ENCODE data around the gene BMERB1. TPM values are rescaled to one million over a fixed set of nuclear protein-coding genes. Genes with fewer than 3 reads are reported as not detected.
A peak's percentile ranks its signal among the peaks of the same experiment; 100 is the strongest.
"Not testable (repeated sequence)": the region's sequence is repeated elsewhere in the genome, so short reads cannot be mapped to it uniquely, and the experiment has no call there.

BMERB1 gene
- total RNA-seq, 1 experiment from 2014 or later = 29.1 TPM

DNA sequence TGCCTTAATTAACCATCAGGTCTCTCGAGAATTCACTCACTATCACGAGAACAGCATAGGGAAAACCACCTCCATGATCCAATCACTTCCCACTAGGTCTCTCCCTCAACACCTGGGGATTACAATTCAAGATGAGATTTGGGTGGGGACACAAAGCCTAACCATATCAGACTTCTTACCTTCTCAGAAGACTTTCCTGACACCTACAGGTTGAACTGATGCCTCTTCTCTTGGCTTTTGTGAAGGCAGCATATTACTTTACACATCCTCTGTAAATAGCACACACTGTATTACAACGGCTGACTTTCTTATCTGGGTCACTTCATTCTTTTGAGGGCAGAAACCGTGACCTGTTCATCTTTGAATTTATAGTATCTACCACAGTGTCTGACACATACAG, 23.6 kb downstream of the BMERB1 start:
- H3K27me3 ChIP-seq (replicated peaks) = no peaks in the 10 kb centered on the region
- no peaks in the 10 kb centered on the region for H3K36me3 ChIP-seq
- no peak overlapping the region for H3K4me3 ChIP-seq
- no peak for DNase-seq (ENCODE audit: low read depth in 1 of 2, low spot score in 2 of 2)
- no peaks in the 10 kb centered on the region for H3K9me3 ChIP-seq (replicated peaks)
- peaks cover 3% of the 10 kb centered on the region; the same call in 1 of the 2 replicates for H3K4me1 ChIP-seq (replicated peaks)
- no peak overlapping the region for H3K27ac ChIP-seq

DNA sequence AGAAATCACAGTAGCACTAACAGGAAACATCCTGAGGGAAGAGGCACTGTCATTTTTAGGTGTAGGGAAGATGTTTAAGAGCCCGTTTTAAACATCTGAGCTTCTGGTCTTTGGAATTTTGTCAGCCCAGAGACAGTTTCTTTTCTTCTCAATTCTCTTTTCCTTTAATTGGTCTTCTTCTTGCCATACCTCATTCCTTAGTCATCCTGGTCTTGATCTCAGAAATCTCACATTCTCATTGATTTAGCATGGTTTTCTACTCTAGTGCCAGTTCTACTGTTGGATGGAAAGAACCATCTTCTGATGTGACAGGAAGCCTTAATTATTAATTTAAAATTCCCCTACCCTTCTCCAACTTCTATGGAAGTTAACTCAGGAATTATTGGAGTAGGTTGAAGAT, 25.4 kb downstream of the BMERB1 start:
- Histone ChIP-seq H3K36me3 (no peaks in the 10 kb centered on the region), H3K4me3 (no peak overlapping the region), H3K9me3 (replicated peaks) (no peaks in the 10 kb centered on the region), H3K27me3 (replicated peaks) (no peaks in the 10 kb centered on the region), H3K4me1 (replicated peaks) (peaks cover 14% of the 10 kb centered on the region), H3K27ac (no peak overlapping the region)
- DNase-seq (ENCODE audit: low read depth in 1 of 2, low spot score in 2 of 2) = no peak

DNA sequence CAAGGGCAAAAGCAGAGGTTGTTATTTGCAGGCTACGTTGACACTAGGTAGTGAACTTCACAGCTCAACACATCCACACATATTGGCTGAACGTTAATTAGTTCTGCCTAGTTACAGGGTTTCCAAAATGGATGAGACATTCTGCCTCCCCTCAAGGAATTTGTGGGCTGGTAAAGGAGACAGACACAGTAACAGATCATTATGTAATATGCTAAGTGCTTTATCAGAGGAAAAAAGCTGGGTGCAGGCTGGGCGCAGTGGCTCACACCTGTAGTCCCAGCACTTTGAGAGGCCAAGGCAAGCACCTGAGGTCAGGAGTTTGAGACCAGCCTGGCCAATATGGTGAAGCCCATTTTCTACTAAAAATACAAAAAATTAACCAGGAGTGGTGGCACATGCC, 26.2 kb downstream of the BMERB1 start:
- DNase-seq (ENCODE audit: low read depth in 1 of 2, low spot score in 2 of 2) = no peak
- Histone ChIP-seq H3K4me1 (replicated peaks) (peaks cover 16% of the 10 kb centered on the region), H3K4me3 (no peak overlapping the region), H3K27ac (no peak overlapping the region), H3K9me3 (replicated peaks) (no peaks in the 10 kb centered on the region), H3K36me3 (no peaks in the 10 kb centered on the region), H3K27me3 (replicated peaks) (no peaks in the 10 kb centered on the region)

DNA sequence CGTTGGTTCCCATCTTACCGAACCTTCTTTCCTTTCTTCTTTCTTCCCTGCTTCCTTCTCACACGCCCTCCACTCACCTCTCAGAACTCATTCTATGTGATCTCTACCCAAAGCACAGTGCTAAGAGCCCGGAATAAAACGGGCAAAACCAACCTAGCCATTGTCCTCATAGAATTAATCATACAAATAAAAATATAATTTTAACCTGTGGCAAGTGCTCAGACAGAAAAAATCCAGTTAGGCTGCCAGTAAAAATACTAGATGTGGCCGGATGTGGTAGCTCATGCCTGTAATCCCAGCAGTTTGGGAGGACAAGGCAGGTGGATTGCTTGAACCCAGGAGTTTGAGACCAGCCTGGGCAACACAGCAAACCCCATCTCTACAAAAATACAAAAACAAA, 27.0 kb downstream of the BMERB1 start:
- no peaks in the 10 kb centered on the region for H3K27me3 ChIP-seq (replicated peaks)
- no peak overlapping the region for H3K4me3 ChIP-seq
- H3K27ac ChIP-seq = no peak overlapping the region
- no peaks in the 10 kb centered on the region for H3K36me3 ChIP-seq
- peaks cover 16% of the 10 kb centered on the region for H3K4me1 ChIP-seq (replicated peaks)
- no peaks in the 10 kb centered on the region for H3K9me3 ChIP-seq (replicated peaks)
- DNase-seq (ENCODE audit: low read depth in 1 of 2, low spot score in 2 of 2) = no peak

DNA sequence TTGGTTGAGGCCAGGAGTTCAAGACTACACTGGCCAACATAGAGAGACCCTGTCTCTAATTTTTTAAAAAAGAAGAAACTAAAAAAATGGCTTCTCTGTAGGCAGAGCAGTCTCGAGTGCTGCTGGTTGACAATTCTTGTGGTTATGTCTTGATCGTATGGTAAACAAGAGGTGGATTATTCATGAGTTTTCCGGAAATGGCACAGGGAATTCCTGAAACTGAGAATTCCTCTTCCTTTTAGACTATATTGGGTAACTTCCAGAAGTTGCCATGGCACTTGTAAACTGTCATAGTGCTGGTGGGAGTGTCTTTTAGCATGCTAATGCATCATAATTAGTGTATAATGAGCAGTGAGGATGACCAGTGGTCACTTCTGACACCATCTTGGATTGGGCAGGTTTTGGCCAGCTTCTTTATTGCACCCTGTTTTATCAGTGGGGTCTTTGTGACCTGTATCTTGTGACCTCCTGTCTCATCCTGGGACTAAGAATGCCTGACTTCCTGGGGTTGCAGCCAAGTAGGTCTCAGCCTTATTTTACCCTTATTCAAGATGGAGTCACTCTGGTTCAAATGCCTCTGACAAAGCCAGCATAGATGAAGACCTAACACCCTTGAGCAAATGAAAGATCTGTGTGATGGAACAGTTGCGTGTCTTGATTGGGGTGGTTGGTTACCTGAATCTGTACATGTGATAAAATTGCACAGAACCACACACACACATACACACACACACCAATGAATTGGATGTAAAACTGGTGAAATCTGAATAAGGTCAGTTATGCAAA, 30.2 kb downstream of the BMERB1 start:
- H3K27ac ChIP-seq = peak overlapping the region; percentile 55
- H3K9me3 ChIP-seq (replicated peaks) = no peaks in the 10 kb centered on the region
- peak in 1 of 2 experiments; percentile 58 for DNase-seq (ENCODE audit: low read depth in 1 of 2, low spot score in 2 of 2)
- H3K4me1 ChIP-seq (replicated peaks) = peaks cover 14% of the 10 kb centered on the region
- H3K4me3 ChIP-seq = no peak overlapping the region
- no peaks in the 10 kb centered on the region for H3K36me3 ChIP-seq
- no peaks in the 10 kb centered on the region for H3K27me3 ChIP-seq (replicated peaks)

DNA sequence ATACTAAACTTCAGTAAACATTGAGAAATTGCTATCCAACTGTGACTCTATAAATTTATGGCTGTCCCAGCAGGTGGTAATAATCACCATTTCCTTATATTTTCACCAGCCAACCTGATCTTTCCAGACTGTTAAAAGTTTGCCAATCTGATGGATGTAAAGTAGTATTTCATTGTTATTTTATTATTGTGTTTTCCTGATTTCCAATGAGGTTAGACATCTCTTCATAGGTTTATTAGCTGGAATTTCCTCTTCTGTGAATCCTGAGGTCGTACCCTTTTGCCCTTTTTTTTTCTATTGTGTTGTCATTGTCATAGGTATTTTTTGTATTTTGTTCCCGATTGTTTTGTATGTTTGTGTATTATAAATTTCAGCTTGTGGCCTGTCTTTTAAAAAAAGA, 31.7 kb downstream of the BMERB1 start:
- no peak for DNase-seq (ENCODE audit: low read depth in 1 of 2, low spot score in 2 of 2)
- peaks cover 12% of the 10 kb centered on the region for H3K4me1 ChIP-seq (replicated peaks)

DNA sequence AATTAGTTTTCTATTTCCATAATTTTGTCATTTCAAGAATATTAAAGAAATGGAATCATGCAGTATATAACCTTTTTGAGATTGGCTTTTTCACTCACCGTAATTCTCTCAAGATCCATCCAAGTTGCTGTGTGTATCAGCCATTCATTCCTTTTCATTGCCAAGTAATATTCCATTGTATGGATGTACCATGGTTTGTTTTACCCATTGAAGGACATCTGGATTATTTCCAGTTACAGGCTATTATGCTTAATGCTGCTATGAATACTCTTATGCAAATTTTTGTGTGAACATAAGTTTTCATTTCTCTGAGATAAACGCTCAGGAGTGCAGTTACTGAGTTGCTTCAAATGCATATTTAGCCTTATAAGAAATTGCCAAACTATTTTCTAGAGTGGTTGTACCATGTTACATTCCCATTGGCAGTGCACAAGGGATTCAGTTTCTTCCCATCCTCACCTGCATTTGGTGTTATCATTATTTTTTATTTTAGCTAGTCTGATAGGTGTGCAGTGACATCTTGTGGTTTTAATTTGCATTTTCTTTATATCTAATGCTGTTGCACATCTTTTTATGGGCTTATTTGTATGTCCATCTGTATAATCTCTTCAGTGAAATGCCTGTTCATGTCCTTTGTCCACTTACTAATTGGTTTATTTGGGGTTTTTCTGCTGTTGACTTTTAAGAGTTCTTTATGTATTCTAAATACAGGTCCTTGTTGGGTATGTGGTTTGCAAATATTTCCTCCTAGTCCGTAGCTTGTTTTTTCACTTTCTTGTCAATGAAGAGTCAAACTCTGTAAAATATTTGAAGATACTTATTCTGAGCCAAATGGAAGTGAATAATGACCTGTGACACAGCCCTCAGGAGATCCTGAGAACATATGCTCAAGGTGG, 32.7 kb downstream of the BMERB1 start:
- Histone ChIP-seq H3K36me3 (no peaks in the 10 kb centered on the region), H3K27ac (no peak overlapping the region), H3K4me1 (replicated peaks) (peaks cover 12% of the 10 kb centered on the region), H3K4me3 (no peak overlapping the region), H3K27me3 (replicated peaks) (no peaks in the 10 kb centered on the region), H3K9me3 (replicated peaks) (no peaks in the 10 kb centered on the region)
- peak in 1 of 2 experiments; percentile 27 for DNase-seq (ENCODE audit: low read depth in 1 of 2, low spot score in 2 of 2)

More for the DNA sequence above, 31.7 kb downstream of the BMERB1 start:
- H3K27ac ChIP-seq = no peak overlapping the region
- H3K4me3 ChIP-seq = no peak overlapping the region
- no peaks in the 10 kb centered on the region for H3K36me3 ChIP-seq
- H3K27me3 ChIP-seq (replicated peaks) = no peaks in the 10 kb centered on the region
- H3K9me3 ChIP-seq (replicated peaks) = no peaks in the 10 kb centered on the region

DNA sequence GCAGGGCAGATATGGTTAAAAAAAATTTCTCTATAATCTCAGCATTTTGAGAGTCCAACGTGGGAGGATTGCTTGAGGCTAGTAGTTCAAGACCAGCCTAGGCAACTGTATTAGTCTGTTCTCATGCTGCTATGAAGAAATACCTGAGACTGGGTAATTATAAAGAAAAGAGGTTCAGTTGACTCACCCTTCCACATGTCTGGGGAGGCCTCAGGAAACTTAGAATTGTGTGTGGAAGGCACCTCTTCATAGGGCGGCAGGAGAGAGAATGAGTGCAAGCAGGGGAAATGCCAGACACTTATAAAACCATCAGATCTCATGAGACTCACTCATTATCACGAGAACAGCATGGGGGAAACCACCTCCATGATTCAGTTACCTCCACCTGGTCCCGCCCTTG, 42.6 kb downstream of the BMERB1 start:
- H3K4me1 ChIP-seq (replicated peaks); H3K4me3 ChIP-seq; H3K9me3 ChIP-seq (replicated peaks); H3K27me3 ChIP-seq (replicated peaks); DNase-seq (ENCODE audit: low read depth in 1 of 2, low spot score in 2 of 2); H3K27ac ChIP-seq; H3K36me3 ChIP-seq: not testable (repeated sequence)

DNA sequence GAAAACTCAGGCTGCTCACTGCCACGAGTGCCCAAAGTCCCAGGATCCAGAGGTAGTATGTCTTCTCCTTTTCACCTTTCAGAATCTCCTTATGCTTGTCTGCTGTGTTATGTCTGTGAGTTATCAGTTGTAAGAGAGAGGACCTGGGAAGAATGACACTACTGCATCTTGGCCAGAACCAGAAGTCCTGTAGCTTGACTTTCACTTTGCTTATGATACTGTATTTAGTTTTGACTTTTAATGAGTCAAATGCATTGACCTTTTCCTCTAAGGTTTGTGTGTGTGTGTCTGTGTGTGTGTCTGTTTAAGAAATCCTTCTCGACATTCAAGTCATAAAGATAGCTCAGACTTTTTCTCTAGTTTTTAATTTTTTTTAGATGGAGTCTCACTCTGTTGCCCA, 43.4 kb downstream of the BMERB1 start:
- Histone ChIP-seq H3K4me1 (replicated peaks) (peaks cover 11% of the 10 kb centered on the region), H3K27ac (no peak overlapping the region), H3K9me3 (replicated peaks) (peaks cover 8% of the 10 kb centered on the region; the same call in 1 of the 2 replicates), H3K4me3 (no peak overlapping the region), H3K36me3 (peaks cover 8% of the 10 kb centered on the region; the same call in 1 of the 2 replicates), H3K27me3 (replicated peaks) (no peaks in the 10 kb centered on the region)
- DNase-seq (ENCODE audit: low read depth in 1 of 2, low spot score in 2 of 2) = no peak

DNA sequence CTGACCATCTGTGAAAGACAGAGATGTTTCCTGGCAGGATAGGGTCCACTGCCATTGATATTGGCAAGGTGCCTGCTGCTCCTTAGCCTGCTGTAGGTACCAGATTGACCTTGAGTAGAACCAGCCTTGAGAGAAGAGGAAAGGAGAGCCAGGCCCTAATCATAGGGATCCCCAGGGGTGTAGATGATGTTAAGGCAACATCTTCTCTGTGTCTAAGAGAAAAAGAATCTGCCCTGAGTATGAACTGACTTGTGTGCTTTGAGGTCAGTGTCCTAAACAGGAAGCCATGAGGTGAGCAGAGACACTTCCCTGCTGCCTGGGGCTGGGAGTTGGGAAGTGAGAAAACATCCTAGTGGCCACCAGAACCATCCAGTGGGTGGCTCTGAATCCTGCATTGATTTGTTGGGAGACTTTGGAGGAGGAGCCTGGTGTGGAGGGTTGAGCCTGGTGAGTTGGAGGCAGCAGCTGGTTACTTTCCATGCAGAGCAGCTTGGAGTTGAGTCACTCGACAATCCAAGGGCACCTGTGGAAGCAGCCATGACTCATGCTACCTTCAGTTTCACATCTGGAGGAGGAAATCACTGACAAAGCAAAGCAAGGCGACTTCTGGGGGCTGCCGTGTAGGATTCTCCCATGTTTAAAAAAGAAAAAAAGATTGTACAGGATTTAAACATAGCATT, 47.8 kb downstream of the BMERB1 start:
- peaks cover 11% of the 10 kb centered on the region for H3K4me1 ChIP-seq (replicated peaks)
- no peaks in the 10 kb centered on the region for H3K27me3 ChIP-seq (replicated peaks)
- no peaks in the 10 kb centered on the region for H3K36me3 ChIP-seq
- H3K4me3 ChIP-seq = no peak overlapping the region
- H3K9me3 ChIP-seq (replicated peaks) = no peaks in the 10 kb centered on the region
- DNase-seq (ENCODE audit: low read depth in 1 of 2, low spot score in 2 of 2) = peak; percentile 71 to 80
- H3K27ac ChIP-seq = no peak overlapping the region

DNA sequence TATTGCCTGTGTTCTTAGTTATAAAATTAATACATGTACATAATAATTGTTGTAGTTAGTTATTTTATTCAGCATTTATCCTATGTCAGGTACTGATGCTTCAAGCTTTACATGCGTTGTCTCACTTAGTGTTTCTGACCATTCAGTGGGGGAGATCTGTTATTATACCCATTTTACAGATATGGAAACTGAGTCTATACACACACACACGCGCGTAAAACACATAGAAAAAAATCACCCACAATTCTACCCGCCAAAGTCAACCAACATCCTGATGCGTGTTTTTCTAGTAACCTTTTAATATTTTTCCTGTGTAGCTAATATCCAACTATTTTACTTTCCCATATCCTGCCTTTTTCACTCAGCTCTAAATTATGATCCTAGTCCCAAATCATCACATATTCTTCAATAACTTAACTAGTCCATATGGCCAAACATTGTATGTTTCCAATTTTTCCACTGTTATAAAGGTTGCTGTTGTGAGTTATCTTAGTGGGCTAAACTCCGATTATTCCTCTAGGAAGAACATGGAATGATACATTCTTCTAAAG, 48.4 kb downstream of the BMERB1 start:
- Histone ChIP-seq H3K36me3 (no peaks in the 10 kb centered on the region), H3K27ac (no peak overlapping the region), H3K27me3 (replicated peaks) (no peaks in the 10 kb centered on the region), H3K4me3 (no peak overlapping the region), H3K9me3 (replicated peaks) (no peaks in the 10 kb centered on the region), H3K4me1 (replicated peaks) (peaks cover 16% of the 10 kb centered on the region)
- DNase-seq (ENCODE audit: low read depth in 1 of 2, low spot score in 2 of 2) = no peak

DNA sequence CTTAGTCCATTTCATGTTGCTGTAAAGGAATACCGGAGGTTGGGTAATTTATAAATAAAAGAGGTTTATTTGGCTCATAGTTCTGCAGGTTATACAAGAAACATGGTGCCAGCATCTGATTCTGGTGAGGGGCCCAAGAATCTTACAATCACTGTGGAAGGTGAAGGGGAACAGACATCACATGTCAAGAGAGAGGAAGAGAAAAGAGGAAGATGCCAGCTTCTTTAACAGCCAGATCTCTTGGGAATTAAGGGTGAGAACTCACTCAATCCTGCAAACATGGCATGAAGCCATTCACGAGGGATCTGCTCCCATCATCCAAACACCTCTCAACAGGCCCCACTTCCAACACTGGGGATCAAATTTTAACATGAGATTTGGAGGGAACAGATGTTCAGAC, 49.5 kb downstream of the BMERB1 start:
- peaks cover 20% of the 10 kb centered on the region for H3K4me1 ChIP-seq (replicated peaks)
- H3K36me3 ChIP-seq = no peaks in the 10 kb centered on the region
- H3K9me3 ChIP-seq (replicated peaks) = no peaks in the 10 kb centered on the region
- H3K4me3 ChIP-seq = no peak overlapping the region
- H3K27ac ChIP-seq = no peak overlapping the region
- DNase-seq (ENCODE audit: low read depth in 1 of 2, low spot score in 2 of 2) = no peak
- H3K27me3 ChIP-seq (replicated peaks) = no peaks in the 10 kb centered on the region

DNA sequence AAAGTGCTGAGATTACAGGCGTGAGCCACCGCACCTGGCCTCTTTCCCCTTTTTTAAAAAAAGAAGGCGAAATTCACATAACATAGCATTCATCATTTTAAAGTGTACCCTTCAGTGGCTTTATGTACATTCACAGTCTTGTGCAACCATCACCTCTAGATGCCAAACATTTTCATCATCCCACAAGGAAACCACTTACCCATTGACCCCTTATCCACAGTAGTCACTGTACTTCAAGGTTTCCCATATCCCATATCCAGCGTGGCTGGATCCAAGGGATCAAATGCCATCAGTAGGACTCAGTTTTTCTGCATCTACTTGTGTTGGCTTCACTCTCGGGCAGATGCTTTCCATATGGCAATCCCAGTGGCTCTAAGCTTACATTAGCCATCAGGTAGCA, 50.3 kb downstream of the BMERB1 start:
- H3K27me3 ChIP-seq (replicated peaks) = no peaks in the 10 kb centered on the region
- H3K9me3 ChIP-seq (replicated peaks) = no peaks in the 10 kb centered on the region
- no peak overlapping the region for H3K4me3 ChIP-seq
- no peaks in the 10 kb centered on the region for H3K36me3 ChIP-seq
- no peak for DNase-seq (ENCODE audit: low read depth in 1 of 2, low spot score in 2 of 2)
- peaks cover 28% of the 10 kb centered on the region for H3K4me1 ChIP-seq (replicated peaks)
- no peak overlapping the region for H3K27ac ChIP-seq

All from SJSA1 (cell line).